OCI-LY1 (cell line): ENCODE measurements around the gene CLPTM1L.
A peak's percentile ranks its signal among the peaks of the same experiment; 100 is the strongest.

ENCODE experiments used
- H2AFZ ChIP-seq: fragments of 200-600 bp; sonication (generic), shearing (Covaris generic); 2 replicates; pipeline ENCODE4 v1.6.0; 2014; ENCODE audit warnings: antibody characterized with exemption, mild to moderate bottlenecking, low read length
- H3F3A ChIP-seq: fragments of 200-600 bp; sonication (generic), shearing (Covaris generic); 2 replicates; pipeline ENCODE4 v1.6.0; 2014; ENCODE audit warnings: mild to moderate bottlenecking, antibody characterized with exemption, low read length, moderate library complexity; ENCODE audit not compliant: insufficient read depth
- H3K27ac ChIP-seq: fragments of 200-600 bp; sonication (generic); 2 replicates; pipeline ENCODE4 v1.5.1; 2014; ENCODE audit warnings: low read length, mixed run types, mild to moderate bottlenecking, low read depth; ENCODE audit not compliant: poor library complexity, severe bottlenecking
- H3K27me3 ChIP-seq: fragments of 200-600 bp; sonication (generic); 2 replicates; pipeline ENCODE4 v1.6.0; 2014; ENCODE audit warnings: antibody characterized with exemption, mild to moderate bottlenecking, low read length, moderate library complexity; ENCODE audit not compliant: insufficient read depth
- H3K36me3 ChIP-seq: fragments of 200-600 bp; sonication (generic); 2 replicates; pipeline ENCODE4 v1.6.1; 2014; ENCODE audit warnings: mild to moderate bottlenecking, antibody characterized with exemption, low read length, moderate library complexity, mixed read lengths; ENCODE audit not compliant: insufficient read depth
- H3K4me1 ChIP-seq: fragments of 200-600 bp; sonication (generic); 2 replicates; pipeline ENCODE4 v1.5.1; 2014; ENCODE audit warnings: mild to moderate bottlenecking, low read length, moderate library complexity; ENCODE audit not compliant: insufficient read depth, severe bottlenecking
- H3K4me2 ChIP-seq: fragments of 200-600 bp; sonication (generic), shearing (Covaris generic); 2 replicates; pipeline ENCODE4 v1.6.1; 2014; ENCODE audit warnings: low read length
- H3K4me3 ChIP-seq: fragments of 200-600 bp; sonication (generic); 2 replicates; pipeline ENCODE4 v1.5.1; 2014; ENCODE audit warnings: low read length, low read depth, mild to moderate bottlenecking, mixed read lengths; ENCODE audit not compliant: poor library complexity, severe bottlenecking
- H3K79me2 ChIP-seq: fragments of 200-600 bp; shearing (Covaris generic); 2 replicates; pipeline ENCODE4 v1.6.1; 2016; ENCODE audit warnings: mixed run types, low read length, mixed read lengths; ENCODE audit not compliant: insufficient read depth
- H3K9ac ChIP-seq: fragments of 200-600 bp; sonication (generic), shearing (Covaris generic); 2 replicates; pipeline ENCODE4 v1.6.1; 2014; ENCODE audit warnings: mild to moderate bottlenecking, low read length, mixed read lengths
- H3K9me2 ChIP-seq: fragments of 200-600 bp; sonication (generic), shearing (Covaris generic); 2 replicates; pipeline ENCODE4 v1.6.1; 2014; ENCODE audit warnings: low read depth, mild to moderate bottlenecking, low read length, mixed read lengths
- H3K9me3 ChIP-seq: fragments of 200-600 bp; shearing (Covaris generic); 2 replicates; pipeline ENCODE4 v1.6.1; 2014; ENCODE audit warnings: low read length, mixed read lengths
- H4K20me1 ChIP-seq: fragments of 200-600 bp; sonication (generic), shearing (Covaris generic); 2 replicates; pipeline ENCODE4 v1.6.0; 2016; ENCODE audit warnings: mild to moderate bottlenecking, low read length; ENCODE audit not compliant: insufficient read depth
- EZH2 ChIP-seq: fragments of 200-600 bp; sonication (generic), shearing (Covaris generic); IDR thresholded peaks from 2 replicates; pipeline ENCODE4 v1.8.0; 2017; ENCODE audit warnings: borderline replicate concordance, mixed run types, mild to moderate bottlenecking, antibody characterized with exemption, low read length, moderate library complexity, mixed read lengths
- TF ChIP-seq, protein P1 (sequence below): fragments of 200-600 bp; sonication (generic), shearing (Covaris generic); IDR thresholded peaks from 2 replicates; pipeline ENCODE4 v1.5.1; 2017; ENCODE audit warnings: mild to moderate bottlenecking, antibody characterized with exemption, low read length, moderate library complexity, mixed read lengths

CLPTM1L gene

DNA sequence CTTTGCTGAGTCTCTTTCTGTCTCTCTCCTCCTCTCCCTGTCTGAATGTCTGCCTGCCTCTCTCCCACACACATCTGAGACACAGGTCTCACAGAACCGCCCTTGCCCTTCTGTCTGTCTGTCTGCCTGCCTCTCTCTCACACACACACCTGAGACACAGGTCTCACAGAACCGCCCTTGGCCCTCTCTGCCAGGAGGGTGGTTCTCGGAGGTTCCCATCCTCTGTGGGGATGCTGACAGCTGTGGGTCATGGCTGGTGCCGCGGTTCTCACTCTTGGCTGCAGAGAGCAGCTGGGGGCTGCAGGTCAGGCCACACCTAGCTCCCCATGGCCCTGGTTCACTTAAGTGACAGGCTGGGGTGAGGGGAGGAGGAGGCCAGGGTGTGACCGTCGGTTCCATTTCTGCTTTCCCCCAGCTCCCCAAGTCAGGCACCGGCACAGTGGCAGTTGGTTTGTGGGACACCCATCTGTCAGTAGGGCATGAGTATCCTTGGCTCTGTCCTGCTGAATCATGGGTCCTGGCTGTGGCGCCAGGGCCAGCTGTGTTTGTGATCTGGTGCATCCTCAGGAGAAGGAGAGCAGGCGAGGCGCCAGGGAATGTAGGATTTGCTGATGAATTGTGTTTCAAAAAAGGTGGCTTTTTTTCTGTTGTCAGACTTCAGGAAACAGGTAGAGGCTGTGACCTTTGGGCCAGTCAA lies 42.3 kb upstream of the CLPTM1L start:
- Histone ChIP-seq H3K4me2 (no peak overlapping the region; the same call in 1 of the 2 replicates), H3K4me3 (no peak overlapping the region), H3K9ac (no peak overlapping the region)

GRCh38 chr5:1386274-1386717 lies 41.4 kb upstream of the CLPTM1L start:
- Histone ChIP-seq H2AFZ (0 out of 2 replicates have a peak overlapping the region, but pooled peaks have one; percentile 2), H3K9ac (peak overlapping the region; percentile 59), H3K79me2 (no peaks in the 10 kb centered on the region), H3K27ac (no peak overlapping the region), H3K4me3 (peak overlapping the region; percentile 63), H3K9me3 (no peaks in the 10 kb centered on the region), H3K4me1 (peaks cover 11% of the 10 kb centered on the region), H3K9me2 (no peaks in the 10 kb centered on the region), H3K4me2 (peak overlapping the region; percentile 76), H3K36me3 (no peaks in the 10 kb centered on the region), H3F3A (no peaks in the 10 kb centered on the region), H4K20me1 (no peaks in the 10 kb centered on the region), H3K27me3 (peaks cover 3% of the 10 kb centered on the region; the same call in 1 of the 2 replicates)
- no peak for TF ChIP-seq EZH2
- TF ChIP-seq, protein P1, sequence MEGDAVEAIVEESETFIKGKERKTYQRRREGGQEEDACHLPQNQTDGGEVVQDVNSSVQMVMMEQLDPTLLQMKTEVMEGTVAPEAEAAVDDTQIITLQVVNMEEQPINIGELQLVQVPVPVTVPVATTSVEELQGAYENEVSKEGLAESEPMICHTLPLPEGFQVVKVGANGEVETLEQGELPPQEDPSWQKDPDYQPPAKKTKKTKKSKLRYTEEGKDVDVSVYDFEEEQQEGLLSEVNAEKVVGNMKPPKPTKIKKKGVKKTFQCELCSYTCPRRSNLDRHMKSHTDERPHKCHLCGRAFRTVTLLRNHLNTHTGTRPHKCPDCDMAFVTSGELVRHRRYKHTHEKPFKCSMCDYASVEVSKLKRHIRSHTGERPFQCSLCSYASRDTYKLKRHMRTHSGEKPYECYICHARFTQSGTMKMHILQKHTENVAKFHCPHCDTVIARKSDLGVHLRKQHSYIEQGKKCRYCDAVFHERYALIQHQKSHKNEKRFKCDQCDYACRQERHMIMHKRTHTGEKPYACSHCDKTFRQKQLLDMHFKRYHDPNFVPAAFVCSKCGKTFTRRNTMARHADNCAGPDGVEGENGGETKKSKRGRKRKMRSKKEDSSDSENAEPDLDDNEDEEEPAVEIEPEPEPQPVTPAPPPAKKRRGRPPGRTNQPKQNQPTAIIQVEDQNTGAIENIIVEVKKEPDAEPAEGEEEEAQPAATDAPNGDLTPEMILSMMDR: no peak

More for the DNA sequence above, 42.3 kb upstream of the CLPTM1L start:
- no peak for TF ChIP-seq EZH2
- TF ChIP-seq, protein P1: no peak
- H3K9me2 ChIP-seq: no peaks in the 10 kb centered on the region
- H3K27ac ChIP-seq: no peak overlapping the region
- H2AFZ ChIP-seq: no peak overlapping the region
- peaks cover 11% of the 10 kb centered on the region for H3K4me1 ChIP-seq
- H3K27me3 ChIP-seq: peaks cover 3% of the 10 kb centered on the region; the same call in 1 of the 2 replicates
- no peaks in the 10 kb centered on the region for H4K20me1 ChIP-seq
- H3K9me3 ChIP-seq: no peaks in the 10 kb centered on the region
- no peaks in the 10 kb centered on the region for H3K79me2 ChIP-seq
- H3K36me3 ChIP-seq: no peaks in the 10 kb centered on the region
- no peaks in the 10 kb centered on the region for H3F3A ChIP-seq

- no peaks in the 10 kb centered on the region for H3K9me3 ChIP-seq
- H3K4me2 ChIP-seq: peak overlapping the region; percentile 76
- H4K20me1 ChIP-seq: no peaks in the 10 kb centered on the region
- H3K4me3 ChIP-seq: peak overlapping the region; percentile 63
- no peak for TF ChIP-seq EZH2
- TF ChIP-seq, protein P1: no peak
- H3K79me2 ChIP-seq: no peaks in the 10 kb centered on the region
- H3K9me2 ChIP-seq: no peaks in the 10 kb centered on the region
- H3K27me3 ChIP-seq: peaks cover 3% of the 10 kb centered on the region; the same call in 1 of the 2 replicates
- no peaks in the 10 kb centered on the region for H3K36me3 ChIP-seq
- no peak overlapping the region for H3K27ac ChIP-seq
- H3K4me1 ChIP-seq: peaks cover 11% of the 10 kb centered on the region
- H3F3A ChIP-seq: no peaks in the 10 kb centered on the region
- H2AFZ ChIP-seq: 0 out of 2 replicates have a peak overlapping the region, but pooled peaks have one; percentile 2
- H3K9ac ChIP-seq: peak overlapping the region; percentile 59
Observed at GRCh38 chr5:1385395-1386273, 40.7 kb upstream of the CLPTM1L start.
